Lower leg skin (tissue), 3 donors: ENCODE measurements around the gene RGS9.

ENCODE experiments used
- CTCF ChIP-seq, 3 donors: fragments of 450-650 bp; IDR thresholded peaks; one replicate each; pipeline ENCODE4 v1.5.1; 2016; ENCODE audit warnings: antibody characterized with exemption in 3 of 3, mild to moderate bottlenecking in 3 of 3, moderate library complexity in 2 of 3
- POLR2A ChIP-seq, 2 donors: fragments of 450-650 bp; IDR thresholded peaks; one replicate each; pipeline ENCODE4 v1.6.1; 2016 to 2017; ENCODE audit warnings: antibody characterized with exemption in 2 of 2, mild to moderate bottlenecking in 1 of 2, moderate library complexity in 1 of 2

GRCh38 chr17:65225061-65225460, 87.9 kb downstream of the RGS9 start:
- TF ChIP-seq CTCF (IDR thresholded peaks at IDR 0.05), result no peak
- TF ChIP-seq POLR2A (IDR thresholded peaks at IDR 0.05), result no peak
